Peyer's patch (tissue), 4 donors: ENCODE data around the gene IFI44.

ENCODE experiments used
- CTCF ChIP-seq, 6 experiments: fragments of 450-650 bp in 4 of 6; fragments of 200-600 bp in 2 of 6; sonication (generic) in 1 of 6; IDR thresholded peaks; one replicate each; pipeline ENCODE4 v1.5.1; 2017 to 2019; ENCODE audit warnings: antibody characterized with exemption in 6 of 6, mild to moderate bottlenecking in 3 of 6, moderate library complexity in 1 of 6
- POLR2A ChIP-seq, 2 donors: fragments of 450-650 bp; IDR thresholded peaks; one replicate each; pipeline ENCODE4 v1.5.1; 2017; ENCODE audit warnings: antibody characterized with exemption in 2 of 2, mild to moderate bottlenecking in 2 of 2, moderate library complexity in 2 of 2

GRCh38 chr1:78622548-78622947 lies 27.1 kb upstream of the IFI44 start:
- no peak for TF ChIP-seq CTCF (IDR thresholded peaks at IDR 0.05)
- TF ChIP-seq POLR2A (IDR thresholded peaks at IDR 0.05), result no peak
